Thyroid gland (tissue), 4 donors: Measurements from ENCODE around the gene ZNF614. TPM values are rescaled to one million over a fixed set of nuclear protein-coding genes. Genes with fewer than 3 reads are reported as not detected.
A peak's percentile ranks its signal among the peaks of the same experiment; 100 is the strongest.

ENCODE experiments used
- DNase-seq, 2 donors: peaks; one replicate each; pipeline ENCODE4 v3.0.0-alpha.2; 2019
- H3K27ac ChIP-seq, 3 donors: fragments of 200-600 bp; sonication (generic); 1 replicate in 2 of 3; 2 replicates in 1 of 3; pipeline ENCODE4 v1.5.1; 2016 to 2019; ENCODE audit warnings: mild to moderate bottlenecking in 1 of 3, moderate library complexity in 1 of 3
- H3K27me3 ChIP-seq: fragments of 200-600 bp; sonication (generic); one replicate; pipeline ENCODE4 v1.5.1; 2019
- H3K36me3 ChIP-seq, 2 donors: fragments of 200-600 bp; sonication (generic); one replicate each; pipeline ENCODE4 v1.5.1; 2016 to 2019
- H3K4me1 ChIP-seq, 2 donors: fragments of 200-600 bp; sonication (generic); one replicate each; pipeline ENCODE4 v1.5.1; 2017 to 2019
- H3K4me3 ChIP-seq, 3 donors: fragments of 200-600 bp; sonication (generic); replicated peaks in 1 of 3; 1 replicate in 2 of 3; 2 replicates in 1 of 3; pipeline ENCODE4 v1.5.1; 2016; ENCODE audit warnings: mild to moderate bottlenecking in 1 of 3
- H3K9me3 ChIP-seq: fragments of 200-600 bp; sonication (generic); one replicate; pipeline ENCODE4 v1.5.1; 2017
- CTCF ChIP-seq, 6 experiments: fragments of 200-600 bp in 3 of 6; fragments of 450-650 bp in 3 of 6; sonication (generic) in 3 of 6; IDR thresholded peaks; one replicate each; pipeline ENCODE4 v1.5.1; 2016 to 2019; ENCODE audit warnings: antibody characterized with exemption in 6 of 6, mild to moderate bottlenecking in 2 of 6, inconsistent platforms in 1 of 6, moderate library complexity in 1 of 6
- POLR2A ChIP-seq, 2 donors: fragments of 450-650 bp; IDR thresholded peaks; one replicate each; pipeline ENCODE4 v1.6.1; 2017; ENCODE audit warnings: antibody characterized with exemption in 2 of 2, mild to moderate bottlenecking in 2 of 2, moderate library complexity in 1 of 2
- whole genome bisulfite sequencing, 2 donors: methylation state at CpG; one replicate each; pipeline ENCODE4 v1.1.5; 2017; 5-methylcytosine and 5-hydroxymethylcytosine counted together
- intact Hi-C: fragments of 100-400 bp; cut with DNase I; formaldehyde crosslinking; loops from one replicate; pipeline ENCODE4 v1.15.1; 2023
- total RNA-seq, 4 donors: library from RNA; depleted of rRNA; stranded (reverse); fragments of >200 nt; gene quantifications; one replicate each; pipeline ENCODE4 v1.2.3, GENCODE V29; 2016

Gene ZNF614
- total RNA-seq, 4 donors from 2014 or later, result 10.6 to 17.6 (median 14.0) TPM

- TF ChIP-seq POLR2A (IDR thresholded peaks at IDR 0.05) (no peak), CTCF (IDR thresholded peaks at IDR 0.05) (no peak)
- Histone ChIP-seq H3K27ac (no peak overlapping the region), H3K4me1 (peaks cover 1 to 5% of the 10 kb centered on the region in 2 donors), H3K27me3 (no peaks in the 10 kb centered on the region), H3K4me3 (no peak overlapping the region), H3K9me3 (no peaks in the 10 kb centered on the region), H3K36me3 (peaks cover 65 to 71% of the 10 kb centered on the region in 2 donors)
- no peak for DNase-seq
- WGBS, 2 donors, result 97 to 98% methylated on average over 15 of the region's 15 CpGs
- intact Hi-C loops, result no loop called here
Observed at GRCh38 chr19:52022193-52022592, 6.0 kb downstream of the ZNF614 start.

GRCh38 chr19:52020506-52020905 lies 7.7 kb downstream of the ZNF614 start:
- 97 to 98% methylated on average over 4 of the region's 4 CpGs for WGBS, 2 donors
- DNase-seq, result no peak
- intact Hi-C loops, result no loop called here
- no peaks in the 10 kb centered on the region for H3K27me3 ChIP-seq
- no peaks in the 10 kb centered on the region for H3K9me3 ChIP-seq
- TF ChIP-seq POLR2A (IDR thresholded peaks at IDR 0.05), result no peak
- no peak for TF ChIP-seq CTCF (IDR thresholded peaks at IDR 0.05)
- H3K36me3 ChIP-seq, result peaks cover 78 to 86% of the 10 kb centered on the region in 2 donors
- no peaks in the 10 kb centered on the region for H3K4me1 ChIP-seq
- H3K27ac ChIP-seq, result no peak overlapping the region
- H3K4me3 ChIP-seq, result no peak overlapping the region

DNA sequence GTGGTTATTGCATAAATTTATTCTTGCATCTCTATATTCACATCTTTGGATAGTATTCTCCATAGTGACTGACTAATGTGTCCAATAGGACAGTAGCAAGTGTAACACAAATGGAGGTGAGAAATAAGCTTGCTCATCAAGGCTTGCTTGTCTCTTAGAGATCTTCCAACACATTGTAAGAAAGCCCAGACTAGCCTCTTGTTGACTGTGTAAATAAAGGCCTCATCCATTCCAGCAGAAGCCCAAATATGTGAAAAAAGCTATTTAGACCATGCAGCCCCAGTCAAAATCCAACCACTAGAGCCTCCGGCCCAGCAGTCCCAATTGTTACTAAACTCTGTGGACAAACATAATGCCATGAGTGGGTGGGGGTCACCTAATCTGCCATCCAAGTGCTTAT lies 17.5 kb downstream of the ZNF614 start:
- Histone ChIP-seq H3K27me3 (no peaks in the 10 kb centered on the region), H3K9me3 (no peaks in the 10 kb centered on the region), H3K4me3 (no peak overlapping the region), H3K4me1 (no peaks in the 10 kb centered on the region), H3K27ac (no peak overlapping the region), H3K36me3 (peaks cover 8% of the 10 kb centered on the region in 2 donors)
- intact Hi-C loops, result no loop called here
- 100% methylated on average over 1 of the region's 1 CpG for WGBS, 2 donors
- no peak for TF ChIP-seq POLR2A (IDR thresholded peaks at IDR 0.05)
- TF ChIP-seq CTCF (IDR thresholded peaks at IDR 0.05), result no peak
- DNase-seq, result no peak

DNA sequence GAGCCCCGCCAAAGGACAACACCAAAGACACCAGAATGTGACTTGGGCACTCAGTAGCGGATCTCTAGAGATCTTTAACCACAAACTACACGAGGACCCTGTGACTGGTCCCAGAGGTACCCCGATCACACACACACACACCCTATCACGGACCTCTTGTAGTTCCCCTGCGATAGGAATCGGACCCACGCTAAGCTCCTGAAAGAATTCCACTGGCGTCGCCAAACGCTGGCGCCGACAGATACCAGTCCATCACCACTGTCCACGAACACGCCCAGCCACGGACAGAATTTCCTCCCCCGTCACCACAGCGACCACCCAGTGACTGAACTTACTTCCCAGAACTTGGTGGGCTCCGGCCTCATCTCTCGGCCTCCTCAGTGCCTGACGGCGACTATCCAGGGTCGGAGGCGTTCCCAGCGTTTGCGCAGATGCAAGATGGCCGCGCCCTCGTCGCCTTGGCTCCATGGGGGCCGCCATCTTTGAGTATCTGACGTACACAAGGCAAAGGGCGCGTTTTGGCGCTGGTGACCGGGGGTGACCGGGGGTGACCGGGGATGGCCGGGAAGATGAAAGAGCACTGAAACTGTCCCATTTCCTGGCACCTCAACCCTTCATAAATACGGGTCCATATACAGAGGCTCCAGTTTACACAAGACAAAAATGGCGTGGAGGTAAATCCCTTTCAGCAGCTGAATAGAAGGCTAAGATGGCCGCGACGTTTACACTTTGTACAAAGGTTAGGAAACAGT lies 20.2 kb downstream of the ZNF614 start, which contains the start of gene ZNF615:
Gene ZNF615, minus strand, starts transcription at position 406 of the 752 bp plus-strand sequence. CDS start 4,500 bp downstream, outside the sequence.
- Histone ChIP-seq H3K4me3 (peak within 1 kb of the TSS; percentile 7 to 53 (median 26)), H3K27me3 (no peaks in the 10 kb centered on the region), H3K27ac (peak within 1 kb of the TSS; percentile 69 to 86 (median 82)), H3K4me1 (no peaks in the 10 kb centered on the region), H3K9me3 (no peaks in the 10 kb centered on the region), H3K36me3 (peaks cover 0 to 7% of the 10 kb centered on the region in 2 donors)
- 0 to 1% methylated on average over 26 to 41 of the region's 44 CpGs for WGBS, 2 donors
- DNase-seq, result peak; percentile 88
- intact Hi-C loops, result no loop called here
- TF ChIP-seq POLR2A (IDR thresholded peaks at IDR 0.05), result peak in 1 of 2 donors; percentile 64
- no peak for TF ChIP-seq CTCF (IDR thresholded peaks at IDR 0.05)

- no peak for DNase-seq
- TF ChIP-seq POLR2A (IDR thresholded peaks at IDR 0.05), result no peak
- TF ChIP-seq CTCF (IDR thresholded peaks at IDR 0.05), result no peak
- no peaks in the 10 kb centered on the region for H3K27me3 ChIP-seq
Observed at GRCh38 chr19:52007451-52007805, 20.8 kb downstream of the ZNF614 start.

More at GRCh38 chr19:52007451-52007805, 20.8 kb downstream of the ZNF614 start:
- H3K9me3 ChIP-seq, result no peaks in the 10 kb centered on the region
- H3K4me3 ChIP-seq, result peak overlapping the region; percentile 7 to 53 (median 26)
- H3K27ac ChIP-seq, result peak overlapping the region in 2 of 3 donors; percentile 82 to 86
- 3 to 6% methylated on average over 9 of the region's 9 CpGs for WGBS, 2 donors
- no peaks in the 10 kb centered on the region for H3K4me1 ChIP-seq
- intact Hi-C loops, result no loop called here
- H3K36me3 ChIP-seq, result peaks cover 0 to 5% of the 10 kb centered on the region in 2 donors
